GM04503 (cell line): Measurements from ENCODE around the gene KCNMA1.
A peak's percentile ranks its signal among the peaks of the same experiment; 100 is the strongest.
"Not testable (repeated sequence)": the region's sequence is repeated elsewhere in the genome, so short reads cannot be mapped to it uniquely, and the experiment has no call there.

Experiments
- DNase-seq: peaks from one replicate; pipeline ENCODE4 v3.0.0-alpha.2; 2012; ENCODE audit warnings: low read depth

Gene KCNMA1

GRCh38 chr10:77604063-77604462, 33.5 kb downstream of the KCNMA1 start:
- DNase-seq, result no peak

GRCh38 chr10:77603534-77603927, 34.1 kb downstream of the KCNMA1 start:
- DNase-seq, result no peak

GRCh38 chr10:77602913-77603533, 34.6 kb downstream of the KCNMA1 start:
- no peak for DNase-seq

GRCh38 chr10:77602231-77602912, 35.2 kb downstream of the KCNMA1 start:
- no peak for DNase-seq

GRCh38 chr10:77601488-77601887, 36.1 kb downstream of the KCNMA1 start:
- peak; percentile 26 for DNase-seq

- no peak for DNase-seq
These were observed 37.0 kb downstream of the KCNMA1 start for GRCh38 chr10:77600640-77601039.

GRCh38 chr10:77599651-77600050, 38.0 kb downstream of the KCNMA1 start:
- DNase-seq, result no peak

- no peak for DNase-seq
These were observed 39.0 kb downstream of the KCNMA1 start for GRCh38 chr10:77598606-77599005.

- no peak for DNase-seq
These were observed 40.0 kb downstream of the KCNMA1 start for GRCh38 chr10:77597560-77597959.

- no peak for DNase-seq
These were observed 43.2 kb downstream of the KCNMA1 start for GRCh38 chr10:77594471-77594783.

GRCh38 chr10:77593771-77594470, 43.7 kb downstream of the KCNMA1 start:
- DNase-seq, result no peak

GRCh38 chr10:77592946-77593636, 44.5 kb downstream of the KCNMA1 start:
- peak; percentile 88 for DNase-seq

- DNase-seq, result no peak
These were observed 45.1 kb downstream of the KCNMA1 start for GRCh38 chr10:77592510-77592909.

- no peak for DNase-seq
These were observed 46.2 kb downstream of the KCNMA1 start for GRCh38 chr10:77591238-77591880.

GRCh38 chr10:77590344-77591237, 47.0 kb downstream of the KCNMA1 start:
- DNase-seq, result no peak

GRCh38 chr10:77589703-77590102, 47.9 kb downstream of the KCNMA1 start:
- DNase-seq, result not testable (repeated sequence)

- DNase-seq, result no peak
These were observed 48.7 kb downstream of the KCNMA1 start for GRCh38 chr10:77588886-77589285.

GRCh38 chr10:77587416-77587790, 50.2 kb downstream of the KCNMA1 start:
- DNase-seq, result no peak

GRCh38 chr10:77586719-77587415, 50.7 kb downstream of the KCNMA1 start:
- peak; percentile 34 for DNase-seq

GRCh38 chr10:77584938-77585337, 52.7 kb downstream of the KCNMA1 start:
- no peak for DNase-seq

- DNase-seq, result no peak
These were observed 54.1 kb downstream of the KCNMA1 start for GRCh38 chr10:77583527-77583926.
